K562 (cell line): ENCODE measurements around the gene NHSL2. TPM values are rescaled to one million over a fixed set of nuclear protein-coding genes. Genes with fewer than 3 reads are reported as not detected.

Source experiments
- ATAC-seq: fragments of 200-7000 bp; cut with Tn5 transposase; 3 replicates; pipeline ENCODE4 v1.9.1; 2020; ENCODE audit warnings: moderate library complexity
- BruUV-seq: library from RNA; stranded (reverse); fragments of 400-500 nt; replicated peaks from 2 replicates; lab custom pipeline; 2021; lab: Mats Ljungman, UMichigan
- CTCF ChIA-PET: fragments of 300-600 bp; formaldehyde crosslinking; extraction: SDS; loops from one replicate; lab custom pipeline; 2021; ENCODE audit warnings: low intra/inter-chr PET ratio; lab: Yijun Ruan, JAX
- POLR2A ChIA-PET: fragments of 300-600, 350-650 bp; sonication (Branson Sonifier 250); formaldehyde crosslinking; extraction: SDS; loops from one replicate; lab custom pipeline; 2021; ENCODE audit warnings: antibody characterized with exemption, inconsistent platforms; lab: Yijun Ruan, JAX
- DNase-seq, 4 experiments: peaks; one replicate each; pipeline versions ENCODE4 v3.0.0 to v3.0.0-alpha.2; 2011 to 2018; ENCODE audit warnings: low spot score in 3 of 4, mixed read lengths in 3 of 4; ENCODE audit errors: extremely low read depth in 1 of 4
- FAIRE-seq: peaks from 2 replicates; lab custom pipeline; 2011; peaks lifted over from hg19 to GRCh38; lab: Jason Lieb, UNC
- H2AFZ ChIP-seq: 2 replicates; pipeline ENCODE4 v1.6.0; 2011; ENCODE audit warnings: low read depth, low read length, control low read depth, inconsistent platforms
- H3K27ac ChIP-seq: fragments of 200-600 bp; 3 replicates; pipeline ENCODE4 v1.8.0; 2011; ENCODE audit warnings: low read depth, mild to moderate bottlenecking, control low read depth, inconsistent platforms, low read length, moderate library complexity, mixed read lengths; ENCODE audit errors: extremely low read depth
- H3K27me3 ChIP-seq, 2 experiments: fragments of 300-600 bp in 1 of 2; 2 replicates in 1 of 2; 3 replicates in 1 of 2; pipeline versions ENCODE4 v1.6.0 to v1.8.0; 2011; ENCODE audit warnings: inconsistent platforms in 2 of 2, low read length in 2 of 2, mild to moderate bottlenecking in 1 of 2, mixed read lengths in 1 of 2, moderate library complexity in 1 of 2; ENCODE audit not compliant: control insufficient read depth in 2 of 2, insufficient read depth in 2 of 2
- H3K36me3 ChIP-seq: fragments of 300-600 bp; 3 replicates; pipeline ENCODE4 v1.8.0; 2011; ENCODE audit warnings: mild to moderate bottlenecking, low read length, inconsistent platforms; ENCODE audit not compliant: control insufficient read depth, insufficient read depth
- H3K4me1 ChIP-seq, 2 experiments: fragments of 200-600 bp in 1 of 2; replicated peaks in 1 of 2; 2 replicates in 1 of 2; 3 replicates in 1 of 2; pipeline versions ENCODE4 v1.5.1 to v1.8.0; 2011; ENCODE audit warnings: inconsistent platforms in 2 of 2, low read length in 2 of 2, mild to moderate bottlenecking in 1 of 2, mixed read lengths in 1 of 2, moderate library complexity in 1 of 2; ENCODE audit not compliant: control insufficient read depth in 2 of 2, insufficient read depth in 2 of 2
- H3K4me2 ChIP-seq: 2 replicates; pipeline ENCODE4 v1.6.1; 2011; ENCODE audit warnings: low read length, control low read depth, inconsistent platforms, mixed read lengths; ENCODE audit not compliant: insufficient read depth
- H3K4me3 ChIP-seq: fragments of 200-600 bp; sonication (generic), shearing (Covaris generic); 2 replicates; pipeline ENCODE4 v1.5.1; 2016; ENCODE audit warnings: control low read depth, inconsistent platforms
- H3K79me2 ChIP-seq: fragments of 200-600 bp; 3 replicates; pipeline ENCODE4 v1.8.0; 2011; ENCODE audit warnings: low read length, inconsistent platforms; ENCODE audit not compliant: control insufficient read depth, insufficient read depth
- H3K9ac ChIP-seq, 2 experiments: 2 replicates each; pipeline versions ENCODE4 v1.6.0 to v1.6.1; 2011; ENCODE audit warnings: low read depth in 2 of 2, low read length in 2 of 2, control low read depth in 1 of 2, inconsistent platforms in 1 of 2, mild to moderate bottlenecking in 1 of 2, mixed read lengths in 1 of 2; ENCODE audit not compliant: insufficient read depth in 1 of 2
- H3K9me1 ChIP-seq: one replicate; pipeline ENCODE4 v1.6.0; 2011; ENCODE audit warnings: inconsistent platforms, mild to moderate bottlenecking, low read length, moderate library complexity; ENCODE audit not compliant: control insufficient read depth, insufficient read depth
- H3K9me3 ChIP-seq: replicated peaks from 2 replicates; pipeline ENCODE4 v1.5.1; 2011; ENCODE audit warnings: low read depth, low read length, inconsistent platforms; ENCODE audit not compliant: control insufficient read depth, insufficient read depth
- H4K20me1 ChIP-seq: replicated peaks from 2 replicates; pipeline ENCODE4 v1.6.1; 2011; ENCODE audit warnings: low read length, inconsistent platforms, mixed read lengths; ENCODE audit not compliant: control insufficient read depth, insufficient read depth
- FOXA3 ChIP-seq, 2 experiments: fragments of 450-650 bp in 1 of 2; sonication (generic) in 1 of 2; formaldehyde crosslinking; IDR thresholded peaks in 1 of 2; conservative IDR thresholded peaks in 1 of 2; 2 replicates each; pipeline versions ENCODE4 v1.4.0 to v1.8.0; 2020 to 2022; ENCODE audit warnings: mild to moderate bottlenecking in 2 of 2, missing genetic modification reagents in 1 of 2
- SUPT5H ChIP-seq: fragments of 450-650 bp; IDR thresholded peaks from 2 replicates; pipeline ENCODE4 v1.6.1; 2016
- TAF1 ChIP-seq: IDR thresholded peaks from 2 replicates; pipeline ENCODE4 v1.6.1; 2011; ENCODE audit warnings: mild to moderate bottlenecking, low read length, moderate library complexity; ENCODE audit not compliant: insufficient read depth, control insufficient read depth, severe bottlenecking; ENCODE audit errors: extremely low read depth
- TCFL5 ChIP-seq: fragments of 250-450 bp; sonication (Bioruptor Pico); conservative IDR thresholded peaks from 2 replicates; pipeline ENCODE4 v1.6.1; 2021; ENCODE audit warnings: mild to moderate bottlenecking, moderate library complexity, matching md5 sums
- ZNF175 ChIP-seq: fragments of 200-800 bp; sonication (Bioruptor generic); IDR thresholded peaks from 2 replicates; pipeline ENCODE4 v1.6.1; 2016; ENCODE audit warnings: low read depth, mild to moderate bottlenecking, missing genetic modification characterization, missing compliant biosample characterization
- WGBS: fragments of 100-300 bp; shearing (Covaris generic); methylation state at CpG from one replicate; pipeline ENCODE4 v1.1.6; 2016; ENCODE audit warnings: low coverage, mixed read lengths; ENCODE audit not compliant: insufficient coverage; ENCODE audit errors: missing lambda C conversion rate; 5-methylcytosine and 5-hydroxymethylcytosine counted together
- in situ Hi-C: fragments of 300-500 bp; cut with MboI; formaldehyde crosslinking; loops from 4 replicates; pipeline ENCODE4 v1.15.0; 2018; ENCODE audit warnings: inconsistent platforms, mixed read lengths
- intact Hi-C: fragments of 100-400 bp; cut with micrococcal nuclease; formaldehyde crosslinking; loops from 2 replicates; pipeline ENCODE4 v1.14.2; 2022
- polyA plus RNA-seq, 8 experiments: library from polyadenylated mRNA; depleted of rRNA in 4 of 8; stranded (reverse) in 5 of 8; unstranded in 3 of 8; fragments of >200 nt; fragmentation: Nextera tagmentation in 2 of 8; fragmentation: Illumina TruSeq in 1 of 8; extraction: Ambion mirVana in 2 of 8; extraction: Trizol in 1 of 8; gene quantifications; 2 replicates each; pipeline versions ENCODE4 v1.2.1 to v1.2.3, GENCODE V29; 2011 to 2014; ENCODE audit warnings: inconsistent platforms in 1 of 8, missing spikeins in 1 of 8
- total RNA-seq, 7 experiments: library from RNA; depleted of rRNA in 6 of 7; stranded (reverse); fragments of >200 nt in 6 of 7; fragmentation: Illumina TruSeq in 2 of 7; extraction: Trizol in 2 of 7; gene quantifications; 2 replicates each; pipeline versions ENCODE4 v1.2.1 to v1.2.3, GENCODE V29; 2011 to 2021; ENCODE audit warnings: low replicate concordance in 1 of 7
- TF ChIP-seq, protein P1 (sequence below): sonication (generic); formaldehyde crosslinking; IDR thresholded peaks from 2 replicates; pipeline ENCODE4 v1.8.1; 2023; ENCODE audit warnings: missing genetic modification reagents, mild to moderate bottlenecking, borderline replicate concordance
- TF ChIP-seq, protein P2 (sequence below): fragments of 450-650 bp; IDR thresholded peaks from 2 replicates; pipeline ENCODE4 v1.6.1; 2018; ENCODE audit warnings: mild to moderate bottlenecking, low read depth; ENCODE audit not compliant: partially characterized antibody

The NHSL2 gene
- total and polyA plus RNA-seq, 9 of the 15 experiments (the other 6 are each of a cell fraction or from before 2014, with no cell fraction given): 0.02 TPM; not detected in 8

DNA sequence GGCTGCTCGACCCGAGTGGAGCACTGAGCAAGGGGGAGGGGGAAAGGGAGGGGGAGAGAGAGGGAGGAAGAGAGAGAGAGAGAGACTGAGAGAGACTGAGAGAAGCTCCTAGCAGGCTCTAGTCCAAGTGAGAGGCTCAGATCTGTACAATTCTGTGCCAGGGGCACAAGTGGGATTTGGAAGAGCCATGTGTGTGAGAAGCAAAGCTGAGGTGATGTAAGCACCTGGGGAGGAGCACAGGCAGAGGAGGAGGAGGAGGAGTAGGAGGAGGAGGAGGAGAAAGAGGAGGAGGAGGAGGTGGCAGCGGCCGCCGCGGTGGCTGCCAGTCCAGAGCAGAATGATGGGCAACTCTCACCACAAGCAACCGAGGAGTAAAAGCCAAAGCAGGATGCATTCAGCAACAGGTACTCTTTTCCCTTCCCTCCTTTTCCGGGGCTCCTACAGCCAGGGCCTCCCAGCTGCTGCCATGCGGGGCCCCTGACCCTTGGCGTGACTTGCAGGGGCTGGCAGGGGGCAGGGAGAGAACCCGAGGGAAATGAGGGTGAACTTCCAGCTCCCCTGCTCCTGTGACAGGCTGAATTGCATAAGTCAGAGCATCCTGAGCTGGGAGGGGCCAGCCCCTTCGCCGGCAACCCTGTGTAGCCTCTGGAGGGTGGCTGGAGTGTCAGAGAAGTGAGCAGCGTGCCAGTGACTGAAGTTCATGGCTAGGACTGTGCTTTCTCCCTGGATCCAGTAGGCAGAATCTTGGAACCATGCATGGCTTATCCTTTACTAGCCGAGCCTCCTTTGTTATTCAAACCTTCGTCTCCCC, 158.9 kb downstream of the NHSL2 start:
- CTCF ChIA-PET: no interaction called here
- H3K27me3 ChIP-seq: peaks cover 0 to 32% of the 10 kb centered on the region in 2 experiments; a peak in 3 of 5 replicates
- TF ChIP-seq TAF1: no peak
- TF ChIP-seq, protein P1, sequence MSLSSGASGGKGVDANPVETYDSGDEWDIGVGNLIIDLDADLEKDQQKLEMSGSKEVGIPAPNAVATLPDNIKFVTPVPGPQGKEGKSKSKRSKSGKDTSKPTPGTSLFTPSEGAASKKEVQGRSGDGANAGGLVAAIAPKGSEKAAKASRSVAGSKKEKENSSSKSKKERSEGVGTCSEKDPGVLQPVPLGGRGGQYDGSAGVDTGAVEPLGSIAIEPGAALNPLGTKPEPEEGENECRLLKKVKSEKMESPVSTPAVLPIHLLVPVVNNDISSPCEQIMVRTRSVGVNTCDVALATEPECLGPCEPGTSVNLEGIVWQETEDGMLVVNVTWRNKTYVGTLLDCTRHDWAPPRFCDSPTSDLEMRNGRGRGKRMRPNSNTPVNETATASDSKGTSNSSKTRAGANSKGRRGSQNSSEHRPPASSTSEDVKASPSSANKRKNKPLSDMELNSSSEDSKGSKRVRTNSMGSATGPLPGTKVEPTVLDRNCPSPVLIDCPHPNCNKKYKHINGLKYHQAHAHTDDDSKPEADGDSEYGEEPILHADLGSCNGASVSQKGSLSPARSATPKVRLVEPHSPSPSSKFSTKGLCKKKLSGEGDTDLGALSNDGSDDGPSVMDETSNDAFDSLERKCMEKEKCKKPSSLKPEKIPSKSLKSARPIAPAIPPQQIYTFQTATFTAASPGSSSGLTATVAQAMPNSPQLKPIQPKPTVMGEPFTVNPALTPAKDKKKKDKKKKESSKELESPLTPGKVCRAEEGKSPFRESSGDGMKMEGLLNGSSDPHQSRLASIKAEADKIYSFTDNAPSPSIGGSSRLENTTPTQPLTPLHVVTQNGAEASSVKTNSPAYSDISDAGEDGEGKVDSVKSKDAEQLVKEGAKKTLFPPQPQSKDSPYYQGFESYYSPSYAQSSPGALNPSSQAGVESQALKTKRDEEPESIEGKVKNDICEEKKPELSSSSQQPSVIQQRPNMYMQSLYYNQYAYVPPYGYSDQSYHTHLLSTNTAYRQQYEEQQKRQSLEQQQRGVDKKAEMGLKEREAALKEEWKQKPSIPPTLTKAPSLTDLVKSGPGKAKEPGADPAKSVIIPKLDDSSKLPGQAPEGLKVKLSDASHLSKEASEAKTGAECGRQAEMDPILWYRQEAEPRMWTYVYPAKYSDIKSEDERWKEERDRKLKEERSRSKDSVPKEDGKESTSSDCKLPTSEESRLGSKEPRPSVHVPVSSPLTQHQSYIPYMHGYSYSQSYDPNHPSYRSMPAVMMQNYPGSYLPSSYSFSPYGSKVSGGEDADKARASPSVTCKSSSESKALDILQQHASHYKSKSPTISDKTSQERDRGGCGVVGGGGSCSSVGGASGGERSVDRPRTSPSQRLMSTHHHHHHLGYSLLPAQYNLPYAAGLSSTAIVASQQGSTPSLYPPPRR: no peak
- no peak for TF ChIP-seq ZNF175
- no peak for TF ChIP-seq SUPT5H
- TF ChIP-seq, protein P2, sequence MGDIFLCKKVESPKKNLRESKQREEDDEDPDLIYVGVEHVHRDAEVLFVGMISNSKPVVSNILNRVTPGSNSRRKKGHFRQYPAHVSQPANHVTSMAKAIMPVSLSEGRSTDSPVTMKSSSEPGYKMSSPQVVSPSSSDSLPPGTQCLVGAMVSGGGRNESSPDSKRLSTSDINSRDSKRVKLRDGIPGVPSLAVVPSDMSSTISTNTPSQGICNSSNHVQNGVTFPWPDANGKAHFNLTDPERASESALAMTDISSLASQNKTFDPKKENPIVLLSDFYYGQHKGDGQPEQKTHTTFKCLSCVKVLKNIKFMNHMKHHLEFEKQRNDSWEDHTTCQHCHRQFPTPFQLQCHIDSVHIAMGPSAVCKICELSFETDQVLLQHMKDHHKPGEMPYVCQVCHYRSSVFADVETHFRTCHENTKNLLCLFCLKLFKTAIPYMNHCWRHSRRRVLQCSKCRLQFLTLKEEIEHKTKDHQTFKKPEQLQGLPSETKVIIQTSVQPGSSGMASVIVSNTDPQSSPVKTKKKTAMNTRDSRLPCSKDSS: no peak
- no peak for TF ChIP-seq FOXA3 (CRISPR knock-in tag; conservative IDR thresholded peaks at IDR 0.05 in 1 of 2, IDR thresholded peaks at IDR 0.05 in 1 of 2)
- TF ChIP-seq TCFL5 (CRISPR knock-in tag): no peak

More for the DNA sequence above, 158.9 kb downstream of the NHSL2 start:
- Histone ChIP-seq H4K20me1 (no peaks in the 10 kb centered on the region), H3K4me3 (no peak overlapping the region), H3K4me2 (no peak overlapping the region), H3K9me3 (no peaks in the 10 kb centered on the region), H3K9me1 (no peaks in the 10 kb centered on the region), H3K9ac (no peak overlapping the region), H3K4me1 (no peaks in the 10 kb centered on the region), H3K27ac (no peak overlapping the region), H3K79me2 (no peaks in the 10 kb centered on the region), H2AFZ (no peak overlapping the region), H3K36me3 (no peaks in the 10 kb centered on the region)
- in situ Hi-C loops (no loop called here), intact Hi-C loops (no loop called here)
- no TSS peak for BruUV-seq
- WGBS: 0% methylated on average over 3 of the region's 16 CpGs
- no peak for ATAC-seq
- no peak for FAIRE-seq
- no peak for DNase-seq
- POLR2A ChIA-PET: no interaction called here
